ENCODE results near the gene PLSCR4. TPM values are rescaled to one million over a fixed set of nuclear protein-coding genes. Genes with fewer than 3 reads are reported as not detected.
"Not testable (repeated sequence)": the region's sequence is repeated elsewhere in the genome, so short reads cannot be mapped to it uniquely, and the experiment has no call there.

The PLSCR4 gene
- total RNA-seq (2014; rRNA removed; shearing (Covaris generic)): 51.2 and 63.4 TPM in 2 replicates
- 38.2 and 40.3 TPM in 2 replicates for polyA plus RNA-seq (2016; fragmentation: Nextera tagmentation; extraction: Ambion mirVana)

DNA sequence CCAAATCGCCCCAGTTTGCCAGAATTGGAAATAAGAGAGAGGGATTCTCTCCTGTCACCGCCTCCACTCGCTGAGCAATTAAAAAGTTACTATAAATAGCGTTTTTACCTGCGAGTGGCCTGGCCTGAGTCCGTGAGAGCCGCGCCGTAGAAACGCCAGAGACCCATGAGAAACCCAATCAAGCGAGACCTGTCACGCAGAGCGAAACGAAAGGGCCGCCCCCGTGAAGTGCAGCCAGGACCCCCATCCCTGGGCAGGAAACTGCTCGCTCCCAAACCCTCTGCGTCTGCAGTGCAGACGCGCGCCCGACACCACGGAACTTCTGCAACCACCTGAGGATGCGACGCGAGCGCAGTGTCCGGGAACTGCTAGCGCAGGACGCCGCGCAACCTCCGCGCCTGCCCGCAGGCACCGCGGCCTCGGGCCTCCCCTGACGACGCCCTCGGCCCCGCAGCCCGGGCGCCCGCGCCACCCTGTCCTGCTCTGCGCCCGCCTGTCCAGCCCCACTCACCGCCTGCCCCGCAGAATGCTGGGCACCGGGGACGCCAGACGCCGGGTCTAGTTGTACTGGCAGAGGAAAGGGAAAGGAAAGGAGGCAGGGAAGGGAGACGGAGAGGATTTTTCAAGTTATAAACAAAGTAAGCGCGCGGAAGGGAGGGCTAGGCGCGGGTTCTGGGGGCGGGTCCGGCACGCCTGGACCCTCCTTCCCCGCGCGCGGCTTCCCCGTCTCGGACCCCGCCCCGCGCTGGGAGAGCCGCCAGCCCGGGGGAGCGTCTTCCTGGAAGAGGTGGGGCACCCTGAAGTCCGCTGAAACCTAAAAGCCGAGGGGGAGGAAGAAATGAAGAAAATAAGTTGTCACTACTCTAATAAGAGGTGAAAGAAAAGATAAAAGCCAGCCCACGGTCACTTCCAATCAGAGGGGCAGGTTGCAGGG, at the start of gene PLSCR4:
TSS of gene PLSCR4 (minus strand) at position 657 of the 934 bp plus-strand sequence. CDS start 29,034 bp downstream, outside the sequence.
- H3K9me3 ChIP-seq (ENCODE audit: low read depth): no peaks in the 10 kb centered on the region
- H3K4me3 ChIP-seq: peak within 1 kb of the TSS; percentile 94
- H3F3A ChIP-seq (ENCODE audit: insufficient read depth): no peaks in the 10 kb centered on the region
- H3K4me2 ChIP-seq (ENCODE audit: unreplicated experiment): peak within 1 kb of the TSS; percentile 87
- H3K79me2 ChIP-seq (ENCODE audit: insufficient read depth): peaks cover 34% of the 10 kb centered on the region
- 1 to 2% methylated on average over 63 to 68 of the region's 78 CpGs for WGBS, 2 experiments (ENCODE audit: low coverage in 1 of 2, low lambda C conversion rate in 2 of 2, missing lambda C conversion rate in 2 of 2)
- peak; percentile 83 for DNase-seq
- no peaks in the 10 kb centered on the region for H3K9me2 ChIP-seq (ENCODE audit: insufficient read depth)
- peak within 1 kb of the TSS; percentile 88 for H3K9ac ChIP-seq
- peaks cover 29% of the 10 kb centered on the region for H3K4me1 ChIP-seq (ENCODE audit: insufficient read depth)
- no peaks in the 10 kb centered on the region for H3K36me3 ChIP-seq (ENCODE audit: low read depth)
- no peaks in the 10 kb centered on the region for H4K20me1 ChIP-seq (ENCODE audit: insufficient read depth)
- H3K27ac ChIP-seq: peak within 1 kb of the TSS; percentile 70
- H3K27me3 ChIP-seq (replicated peaks; ENCODE audit: insufficient read depth): no peaks in the 10 kb centered on the region
- in situ Hi-C loops (cut with MboI): no loop called here
- peak within 1 kb of the TSS; percentile 96 for H2AFZ ChIP-seq
- TF ChIP-seq EZH2 (IDR thresholded peaks at IDR 0.05; ENCODE audit: insufficient read depth, poor library complexity, severe bottlenecking) (no peak), EZH2phosphoT487 (IDR thresholded peaks at IDR 0.05; ENCODE audit: insufficient read depth, low read depth) (no peak)

DNA sequence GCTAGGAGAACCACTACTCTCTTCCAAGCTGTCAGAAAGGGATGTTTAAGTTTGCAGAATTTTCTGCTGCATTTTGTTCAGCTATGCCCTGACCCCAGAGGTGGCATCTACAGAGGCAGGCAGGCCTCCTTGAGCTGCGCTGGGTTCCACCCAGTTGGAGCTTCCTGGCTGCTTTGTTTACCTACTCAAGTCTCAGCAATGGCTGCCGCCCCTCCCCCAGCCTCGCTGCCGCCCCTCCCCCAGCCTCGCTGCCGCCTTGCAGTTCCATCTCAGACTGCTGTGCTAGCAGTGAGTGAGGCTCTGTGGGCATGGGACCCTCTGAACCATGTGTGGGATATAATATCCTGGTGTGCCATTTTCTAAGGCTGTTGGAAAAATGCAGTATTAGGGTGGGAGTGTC, 42.5 kb upstream of the PLSCR4 start:
- H3K9me2 ChIP-seq (ENCODE audit: insufficient read depth); H3K4me2 ChIP-seq (ENCODE audit: unreplicated experiment); H3K36me3 ChIP-seq (ENCODE audit: low read depth); H3K27me3 ChIP-seq (replicated peaks; ENCODE audit: insufficient read depth); in situ Hi-C loops (cut with MboI); H3K4me3 ChIP-seq; H3K4me1 ChIP-seq (ENCODE audit: insufficient read depth); H3K9me3 ChIP-seq (ENCODE audit: low read depth); H2AFZ ChIP-seq; H3K9ac ChIP-seq; H3K79me2 ChIP-seq (ENCODE audit: insufficient read depth); H4K20me1 ChIP-seq (ENCODE audit: insufficient read depth); H3F3A ChIP-seq (ENCODE audit: insufficient read depth); DNase-seq; H3K27ac ChIP-seq: not testable (repeated sequence)
- 88 to 97% methylated on average over 3 to 6 of the region's 6 CpGs for WGBS, 2 experiments (ENCODE audit: low coverage in 1 of 2, low lambda C conversion rate in 2 of 2, missing lambda C conversion rate in 2 of 2)

DNA sequence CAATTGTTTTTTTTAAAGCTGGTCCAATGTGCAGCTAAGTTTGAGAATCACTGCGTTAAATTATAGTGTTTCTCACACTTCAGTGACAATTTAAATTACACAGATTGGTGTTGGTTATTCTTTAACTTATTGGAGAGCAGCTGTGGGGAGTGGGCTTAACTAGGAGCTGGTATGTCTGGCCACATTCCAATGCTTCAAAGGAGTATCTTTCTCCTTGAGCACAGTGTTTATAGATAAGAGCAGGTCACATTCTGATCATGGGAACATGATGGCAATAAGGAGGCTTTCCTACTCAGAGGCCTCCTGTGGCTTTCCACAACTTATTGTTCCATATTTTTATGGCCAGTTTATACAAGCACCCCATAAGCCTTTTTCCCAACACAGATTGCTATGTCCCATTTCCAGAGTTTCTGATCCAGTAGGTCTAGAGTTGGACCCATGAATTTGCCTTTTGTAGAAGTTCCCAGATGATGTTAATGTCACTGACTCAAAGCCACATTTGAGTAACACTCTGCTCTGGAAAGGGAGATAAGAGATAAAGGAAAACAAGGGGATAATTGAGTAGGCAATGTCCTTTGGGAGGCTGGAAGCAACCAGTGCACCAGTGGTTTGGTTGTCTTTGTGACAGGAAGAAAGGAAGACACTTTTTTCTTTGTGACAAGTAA, 33.0 kb upstream of the PLSCR4 start:
- H3K36me3 ChIP-seq (ENCODE audit: low read depth): no peaks in the 10 kb centered on the region
- no peaks in the 10 kb centered on the region for H3K9me2 ChIP-seq (ENCODE audit: insufficient read depth)
- peaks cover 11% of the 10 kb centered on the region for H3F3A ChIP-seq (ENCODE audit: insufficient read depth)
- no peaks in the 10 kb centered on the region for H3K9me3 ChIP-seq (ENCODE audit: low read depth)
- DNase-seq: no peak
- no peak overlapping the region for H3K4me2 ChIP-seq (ENCODE audit: unreplicated experiment)
- no peaks in the 10 kb centered on the region for H3K27me3 ChIP-seq (replicated peaks; ENCODE audit: insufficient read depth)
- no peak overlapping the region for H3K27ac ChIP-seq
- in situ Hi-C loops (cut with MboI): no loop called here
- TF ChIP-seq EZH2 (IDR thresholded peaks at IDR 0.05; ENCODE audit: insufficient read depth, poor library complexity, severe bottlenecking): no peak
- TF ChIP-seq EZH2phosphoT487 (IDR thresholded peaks at IDR 0.05; ENCODE audit: insufficient read depth, low read depth): no peak
- H2AFZ ChIP-seq: no peak overlapping the region
- no peaks in the 10 kb centered on the region for H4K20me1 ChIP-seq (ENCODE audit: insufficient read depth)
- H3K79me2 ChIP-seq (ENCODE audit: insufficient read depth): no peaks in the 10 kb centered on the region
- H3K9ac ChIP-seq: no peak overlapping the region
- H3K4me1 ChIP-seq (ENCODE audit: insufficient read depth): peaks cover 20% of the 10 kb centered on the region
- H3K4me3 ChIP-seq: no peak overlapping the region
- WGBS, 2 experiments (ENCODE audit: low coverage in 1 of 2, low lambda C conversion rate in 2 of 2, missing lambda C conversion rate in 2 of 2): 62 to 67% methylated on average over 1 of the region's 1 CpG

DNA sequence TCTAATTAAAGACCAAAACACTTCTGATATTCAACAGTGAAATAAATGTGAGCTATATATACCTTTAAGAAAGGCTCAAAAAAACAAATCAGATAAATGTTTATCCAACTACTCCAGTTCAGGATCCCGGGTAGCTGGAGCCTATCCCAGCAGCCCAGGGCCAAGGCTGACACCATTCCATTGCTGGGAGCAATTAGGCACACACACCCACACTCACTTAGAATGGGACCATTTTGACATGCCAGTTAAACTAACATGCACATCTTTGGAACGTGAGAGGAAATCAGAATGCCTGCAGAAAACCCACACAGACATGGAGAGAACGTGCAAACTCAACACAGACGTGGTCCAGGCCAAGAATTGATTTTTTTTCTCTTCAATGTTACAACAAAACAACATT, 30.0 kb upstream of the PLSCR4 start:
- no peak for TF ChIP-seq EZH2 (IDR thresholded peaks at IDR 0.05; ENCODE audit: insufficient read depth, poor library complexity, severe bottlenecking)
- TF ChIP-seq EZH2phosphoT487 (IDR thresholded peaks at IDR 0.05; ENCODE audit: insufficient read depth, low read depth): no peak

More for the DNA sequence above, 30.0 kb upstream of the PLSCR4 start:
- Histone ChIP-seq H3K9ac (no peak overlapping the region), H3K9me3 (ENCODE audit: low read depth) (no peaks in the 10 kb centered on the region), H3K4me2 (ENCODE audit: unreplicated experiment) (peak overlapping the region; percentile 53), H3K9me2 (ENCODE audit: insufficient read depth) (no peaks in the 10 kb centered on the region; the same call in 1 of the 2 replicates), H3K36me3 (ENCODE audit: low read depth) (no peaks in the 10 kb centered on the region), H3K4me3 (no peak overlapping the region), H3K79me2 (ENCODE audit: insufficient read depth) (no peaks in the 10 kb centered on the region), H3K27me3 (replicated peaks; ENCODE audit: insufficient read depth) (no peaks in the 10 kb centered on the region), H3K4me1 (ENCODE audit: insufficient read depth) (peaks cover 41% of the 10 kb centered on the region), H3K27ac (0 out of 2 replicates have a peak overlapping the region, but pooled peaks have one; percentile 2), H3F3A (ENCODE audit: insufficient read depth) (peaks cover 24% of the 10 kb centered on the region), H2AFZ (no peak overlapping the region), H4K20me1 (ENCODE audit: insufficient read depth) (no peaks in the 10 kb centered on the region)
- WGBS, 2 experiments (ENCODE audit: low coverage in 1 of 2, low lambda C conversion rate in 2 of 2, missing lambda C conversion rate in 2 of 2): 4 to 11% methylated on average over 4 of the region's 4 CpGs
- in situ Hi-C loops (cut with MboI): no loop called here
- peak; percentile 54 for DNase-seq
